Body of pancreas (tissue), 4 donors: Measurements from ENCODE around the gene MTMR11.

ENCODE experiments used
- POLR2A ChIP-seq, 3 donors: fragments of 450-650 bp; IDR thresholded peaks; one replicate each; pipeline ENCODE4 v1.6.1; 2016; ENCODE audit warnings: antibody characterized with exemption in 3 of 3, mild to moderate bottlenecking in 2 of 3
- TF ChIP-seq, protein P1 (sequence below), 7 experiments: fragments of 450-650 bp in 4 of 7; fragments of 200-600 bp in 3 of 7; sonication (generic) in 3 of 7; IDR thresholded peaks; one replicate each; pipeline ENCODE4 v1.5.1; 2016 to 2019; ENCODE audit warnings: antibody characterized with exemption in 7 of 7

DNA sequence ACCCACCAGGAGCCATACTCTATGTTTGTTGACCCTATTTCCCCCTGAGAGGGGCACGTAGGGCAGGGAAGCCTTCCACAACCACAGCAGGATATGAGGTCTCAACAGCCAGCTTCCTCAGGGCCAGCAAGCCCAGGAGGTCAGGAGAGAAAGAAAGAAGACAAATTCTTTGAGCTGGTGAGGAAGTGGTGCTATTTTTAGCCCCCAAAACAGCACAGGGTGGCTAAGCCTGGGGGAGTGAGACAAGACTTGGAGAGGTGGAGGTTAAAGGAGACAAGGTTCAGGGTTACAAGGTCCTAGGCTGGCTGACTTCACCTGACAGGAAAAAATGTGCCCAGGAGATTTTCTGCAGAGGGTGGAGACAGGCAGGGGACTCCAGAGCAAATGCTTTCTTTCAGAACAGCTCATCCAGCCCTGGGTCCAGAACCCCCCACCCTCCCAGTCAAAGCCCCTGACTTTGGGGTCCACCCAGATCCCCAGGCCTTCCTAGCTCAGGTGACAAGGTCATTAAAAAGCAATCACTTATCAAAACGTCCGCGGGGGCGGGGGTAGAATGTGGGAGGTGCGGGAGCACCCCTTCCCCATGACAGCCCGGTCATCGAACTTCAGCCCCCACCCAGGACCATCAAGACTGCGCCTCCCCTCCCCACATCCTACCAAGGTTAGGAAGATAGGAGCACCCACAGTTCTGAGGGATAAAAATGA, 20.3 kb downstream of the MTMR11 start:
- TF ChIP-seq, protein P1, sequence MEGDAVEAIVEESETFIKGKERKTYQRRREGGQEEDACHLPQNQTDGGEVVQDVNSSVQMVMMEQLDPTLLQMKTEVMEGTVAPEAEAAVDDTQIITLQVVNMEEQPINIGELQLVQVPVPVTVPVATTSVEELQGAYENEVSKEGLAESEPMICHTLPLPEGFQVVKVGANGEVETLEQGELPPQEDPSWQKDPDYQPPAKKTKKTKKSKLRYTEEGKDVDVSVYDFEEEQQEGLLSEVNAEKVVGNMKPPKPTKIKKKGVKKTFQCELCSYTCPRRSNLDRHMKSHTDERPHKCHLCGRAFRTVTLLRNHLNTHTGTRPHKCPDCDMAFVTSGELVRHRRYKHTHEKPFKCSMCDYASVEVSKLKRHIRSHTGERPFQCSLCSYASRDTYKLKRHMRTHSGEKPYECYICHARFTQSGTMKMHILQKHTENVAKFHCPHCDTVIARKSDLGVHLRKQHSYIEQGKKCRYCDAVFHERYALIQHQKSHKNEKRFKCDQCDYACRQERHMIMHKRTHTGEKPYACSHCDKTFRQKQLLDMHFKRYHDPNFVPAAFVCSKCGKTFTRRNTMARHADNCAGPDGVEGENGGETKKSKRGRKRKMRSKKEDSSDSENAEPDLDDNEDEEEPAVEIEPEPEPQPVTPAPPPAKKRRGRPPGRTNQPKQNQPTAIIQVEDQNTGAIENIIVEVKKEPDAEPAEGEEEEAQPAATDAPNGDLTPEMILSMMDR (IDR thresholded peaks at IDR 0.05): no peak
- no peak for TF ChIP-seq POLR2A (IDR thresholded peaks at IDR 0.05)
